PC-9 (cell line): Measurements from ENCODE around the gene CTTNBP2. TPM values are rescaled to one million over a fixed set of nuclear protein-coding genes. Genes with fewer than 3 reads are reported as not detected.
A peak's percentile ranks its signal among the peaks of the same experiment; 100 is the strongest.

ENCODE experiments used
- BruUV-seq: library from RNA; stranded (reverse); fragments of 400-500 nt; replicated peaks from 2 replicates; lab custom pipeline; 2021; lab: Mats Ljungman, UMichigan
- CTCF ChIA-PET: fragments of 300-600 bp; sonication (Branson Sonifier 250); formaldehyde crosslinking; loops from one replicate; lab custom pipeline; 2022; ENCODE audit warnings: antibody characterized with exemption; lab: Charles Lee
- POLR2A ChIA-PET: fragments of 300-600 bp; sonication (Branson Sonifier 250); formaldehyde crosslinking; loops from one replicate; lab custom pipeline; 2022; ENCODE audit warnings: antibody characterized with exemption; ENCODE audit not compliant: unreplicated experiment; lab: Charles Lee
- DNase-seq, 2 experiments: peaks; one replicate each; pipeline versions ENCODE4 v3.0.0 to v3.0.0-alpha.2; 2015 to 2022; ENCODE audit warnings: mixed read lengths in 1 of 2
- H2AFZ ChIP-seq: fragments of 200-600 bp; sonication (generic); 2 replicates; pipeline ENCODE4 v1.8.1; 2017; ENCODE audit warnings: antibody characterized with exemption
- H3F3A ChIP-seq: fragments of 200-600 bp; sonication (generic); 2 replicates; pipeline ENCODE4 v1.8.1; 2017; ENCODE audit warnings: antibody characterized with exemption, mild to moderate bottlenecking, low read depth; ENCODE audit not compliant: insufficient read depth
- H3K27ac ChIP-seq: fragments of 200-600 bp; sonication (generic); 2 replicates; pipeline ENCODE4 v1.6.1; 2016; ENCODE audit warnings: mixed run types
- H3K27me3 ChIP-seq: fragments of 200-600 bp; sonication (generic); 2 replicates; pipeline ENCODE4 v1.6.1; 2016; ENCODE audit warnings: low read depth, mixed run types; ENCODE audit not compliant: insufficient read depth
- H3K36me3 ChIP-seq: fragments of 200-600 bp; sonication (generic); 2 replicates; pipeline ENCODE4 v1.6.1; 2016; ENCODE audit warnings: low read depth, mixed run types
- H3K4me1 ChIP-seq: fragments of 200-600 bp; sonication (generic); replicated peaks from 2 replicates; pipeline ENCODE4 v1.6.1; 2016; ENCODE audit warnings: mixed run types; ENCODE audit not compliant: insufficient read depth
- H3K4me2 ChIP-seq: fragments of 200-600 bp; sonication (generic); 2 replicates; pipeline ENCODE4 v1.6.1; 2017; ENCODE audit warnings: mixed run types
- H3K4me3 ChIP-seq: fragments of 200-600 bp; sonication (generic); 2 replicates; pipeline ENCODE4 v1.6.1; 2016; ENCODE audit warnings: mixed run types
- H3K79me2 ChIP-seq: fragments of 200-600 bp; sonication (generic); 2 replicates; pipeline ENCODE4 v1.6.1; 2017; ENCODE audit warnings: low read depth, mixed run types
- H3K9me2 ChIP-seq: fragments of 200-600 bp; sonication (generic); 2 replicates; pipeline ENCODE4 v1.8.1; 2017; ENCODE audit warnings: mild to moderate bottlenecking; ENCODE audit not compliant: insufficient read depth
- H3K9me3 ChIP-seq: fragments of 200-600 bp; sonication (generic); 2 replicates; pipeline ENCODE4 v1.8.1; 2016; ENCODE audit warnings: low read depth; ENCODE audit not compliant: insufficient read depth
- H4K20me1 ChIP-seq: fragments of 200-600 bp; sonication (generic); 2 replicates; pipeline ENCODE4 v1.8.1; 2017; ENCODE audit not compliant: insufficient read depth
- EZH2 ChIP-seq: fragments of 200-600 bp; sonication (generic); IDR thresholded peaks from 2 replicates; pipeline ENCODE4 v1.8.0; 2017; ENCODE audit warnings: antibody characterized with exemption, low read depth
- intact Hi-C: fragments of 100-400 bp; cut with micrococcal nuclease; formaldehyde crosslinking; loops from one replicate; pipeline ENCODE4 v1.10.0; 2022; ENCODE audit not compliant: unreplicated experiment
- total RNA-seq: library from RNA; stranded (reverse); gene quantifications from 2 replicates; pipeline ENCODE4 v1.2.3, GENCODE V29; 2021
- TF ChIP-seq, protein P1 (sequence below): fragments of 200-600 bp; sonication (generic); conservative IDR thresholded peaks from 2 replicates; pipeline ENCODE4 v1.6.1; 2017; ENCODE audit warnings: mixed run types, antibody characterized with exemption, mild to moderate bottlenecking, moderate library complexity

CTTNBP2 gene
- total RNA-seq, 1 experiment from 2014 or later, result not detected

DNA sequence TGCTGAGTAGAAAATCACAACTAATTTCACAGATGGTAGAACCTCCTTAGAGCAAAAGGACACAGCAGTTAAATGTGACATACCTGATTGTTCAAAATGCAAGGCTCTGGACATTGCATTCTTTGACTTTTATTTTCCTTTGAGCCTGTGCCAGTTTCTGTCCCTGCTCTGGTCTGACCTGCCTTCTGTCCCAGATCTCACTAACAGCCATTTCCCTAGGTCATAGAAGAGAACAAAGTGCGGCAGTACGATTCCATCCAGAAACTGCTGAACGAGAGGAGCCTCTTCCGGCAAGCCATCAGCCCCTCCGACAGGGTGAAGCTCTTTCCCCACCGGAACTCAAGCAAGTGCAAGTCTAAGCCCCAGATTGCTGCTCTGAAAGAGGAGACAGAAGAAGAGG lies 206.6 kb downstream of the CTTNBP2 start:
- no peak overlapping the region for H3K4me3 ChIP-seq
- TF ChIP-seq EZH2, result no peak
- TF ChIP-seq, protein P1, sequence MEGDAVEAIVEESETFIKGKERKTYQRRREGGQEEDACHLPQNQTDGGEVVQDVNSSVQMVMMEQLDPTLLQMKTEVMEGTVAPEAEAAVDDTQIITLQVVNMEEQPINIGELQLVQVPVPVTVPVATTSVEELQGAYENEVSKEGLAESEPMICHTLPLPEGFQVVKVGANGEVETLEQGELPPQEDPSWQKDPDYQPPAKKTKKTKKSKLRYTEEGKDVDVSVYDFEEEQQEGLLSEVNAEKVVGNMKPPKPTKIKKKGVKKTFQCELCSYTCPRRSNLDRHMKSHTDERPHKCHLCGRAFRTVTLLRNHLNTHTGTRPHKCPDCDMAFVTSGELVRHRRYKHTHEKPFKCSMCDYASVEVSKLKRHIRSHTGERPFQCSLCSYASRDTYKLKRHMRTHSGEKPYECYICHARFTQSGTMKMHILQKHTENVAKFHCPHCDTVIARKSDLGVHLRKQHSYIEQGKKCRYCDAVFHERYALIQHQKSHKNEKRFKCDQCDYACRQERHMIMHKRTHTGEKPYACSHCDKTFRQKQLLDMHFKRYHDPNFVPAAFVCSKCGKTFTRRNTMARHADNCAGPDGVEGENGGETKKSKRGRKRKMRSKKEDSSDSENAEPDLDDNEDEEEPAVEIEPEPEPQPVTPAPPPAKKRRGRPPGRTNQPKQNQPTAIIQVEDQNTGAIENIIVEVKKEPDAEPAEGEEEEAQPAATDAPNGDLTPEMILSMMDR, result no peak
- intact Hi-C loops, result loop anchor here (2.0 kb wide), 1 partner anchor 84 kb away; no protein-coding TSS in a partner anchor
- H2AFZ ChIP-seq, result no peak overlapping the region
- H3K4me2 ChIP-seq, result no peak overlapping the region
- no peaks in the 10 kb centered on the region for H3F3A ChIP-seq
- no peaks in the 10 kb centered on the region for H3K9me2 ChIP-seq
- no peak for DNase-seq
- ChIA-PET CTCF (no interaction called here), POLR2A (interaction anchor here (0.7 kb wide), 1 partner anchor 191 kb away, joined by 5 read pairs; no protein-coding TSS in a partner anchor)
- H3K79me2 ChIP-seq, result no peaks in the 10 kb centered on the region
- H3K9me3 ChIP-seq, result no peaks in the 10 kb centered on the region
- no peaks in the 10 kb centered on the region for H3K27me3 ChIP-seq
- H3K36me3 ChIP-seq, result no peaks in the 10 kb centered on the region
- TSS peak; percentile 54 for BruUV-seq
- no peaks in the 10 kb centered on the region for H4K20me1 ChIP-seq
- peaks cover 8% of the 10 kb centered on the region for H3K4me1 ChIP-seq
- no peak overlapping the region for H3K27ac ChIP-seq

DNA sequence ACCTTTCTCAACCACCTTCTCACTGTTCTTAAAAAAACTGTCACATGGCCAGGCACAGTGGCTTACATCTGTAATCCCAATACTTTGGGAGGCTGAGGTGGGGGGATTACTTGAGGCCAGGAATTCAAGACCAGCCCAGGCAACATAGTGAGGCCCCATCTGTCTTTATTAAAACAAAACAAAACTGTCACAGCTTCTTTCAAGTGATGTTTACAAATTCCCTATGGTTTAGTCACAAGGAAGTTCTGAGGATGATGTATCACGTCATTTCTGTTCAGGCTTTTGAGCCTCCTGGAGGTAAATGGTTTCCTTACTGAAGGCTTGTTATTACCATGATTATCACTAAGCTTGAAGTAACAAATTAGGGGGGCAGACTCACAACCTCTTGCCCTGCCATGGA lies 207.2 kb downstream of the CTTNBP2 start:
- TF ChIP-seq, protein P1, result no peak
- TF ChIP-seq EZH2, result no peak
- H4K20me1 ChIP-seq, result no peaks in the 10 kb centered on the region
- BruUV-seq, result no TSS peak
- H3K4me2 ChIP-seq, result no peak overlapping the region
- H3K27me3 ChIP-seq, result no peaks in the 10 kb centered on the region
- H3K4me3 ChIP-seq, result no peak overlapping the region
- no peaks in the 10 kb centered on the region for H3K36me3 ChIP-seq
- no peaks in the 10 kb centered on the region for H3K9me2 ChIP-seq
- no peak overlapping the region for H3K27ac ChIP-seq
- ChIA-PET CTCF (no interaction called here), POLR2A (interaction anchor here (0.7 kb wide), 2 partner anchors 16 to 191 kb away, joined by 5 read pairs; no protein-coding TSS in a partner anchor)
- H3K79me2 ChIP-seq, result no peaks in the 10 kb centered on the region
- H2AFZ ChIP-seq, result no peak overlapping the region
- no peaks in the 10 kb centered on the region for H3K9me3 ChIP-seq
- intact Hi-C loops, result loop anchor here (2.0 kb wide), 1 partner anchor 83 kb away; no protein-coding TSS in a partner anchor
- peak; percentile 26 to 64 for DNase-seq
- no peaks in the 10 kb centered on the region for H3F3A ChIP-seq
- H3K4me1 ChIP-seq, result peaks cover 8% of the 10 kb centered on the region

- Histone ChIP-seq H3K4me1 (peaks cover 8% of the 10 kb centered on the region), H4K20me1 (no peaks in the 10 kb centered on the region), H3K9me2 (no peaks in the 10 kb centered on the region), H3K27ac (no peak overlapping the region), H3K79me2 (no peaks in the 10 kb centered on the region), H3K27me3 (no peaks in the 10 kb centered on the region), H2AFZ (no peak overlapping the region), H3K36me3 (no peaks in the 10 kb centered on the region), H3K4me3 (no peak overlapping the region), H3F3A (no peaks in the 10 kb centered on the region), H3K4me2 (no peak overlapping the region), H3K9me3 (no peaks in the 10 kb centered on the region)
- POLR2A ChIA-PET, result interaction anchor here (0.6 to 0.7 kb wide), 2 partner anchors 16 to 478 kb away, joined by 4 to 5 read pairs; no protein-coding TSS in a partner anchor
- no peak for TF ChIP-seq EZH2
- TF ChIP-seq, protein P1, result no peak
- no TSS peak for BruUV-seq
- intact Hi-C loops, result no loop called here
- no peak for DNase-seq
- CTCF ChIA-PET, result no interaction called here
Measured at GRCh38 chr7:117665368-117665767, 207.9 kb downstream of the CTTNBP2 start.
